Measurements from ENCODE around the gene DHRS4L2. TPM values are rescaled to one million over a fixed set of nuclear protein-coding genes. Genes with fewer than 3 reads are reported as not detected.

DHRS4L2 gene
- polyA plus RNA-seq, 3 donors = 22.1 to 46.6 (median 42.6) TPM

- Mint-ChIP-seq H3K36me3 (peaks cover 0 to 2% of the 10 kb centered on the region in 2 donors), H3K9me3 (peaks cover 0 to 3% (median 0%) of the 10 kb centered on the region in 7 donors), H3K27me3 (ENCODE audit: low read depth in 3 of 3) (peaks cover 13 to 38% (median 23%) of the 10 kb centered on the region in 3 donors), H3K27ac (peak overlapping the region in 1 of 7 donors; percentile 41), H3K4me1 (peaks cover 43% of the 10 kb centered on the region), H3K4me3 (peak overlapping the region; percentile 77 to 81)
- 71% methylated on average over 16 of the region's 20 CpGs for WGBS (ENCODE audit: insufficient coverage)
- Histone ChIP-seq H3K4me2 (replicated peaks; ENCODE audit: extremely low read depth, low read length, poor library complexity, severe bottlenecking) (peak overlapping the region; percentile 100), H3K27me3 (ENCODE audit: control insufficient read depth in 2 of 2, insufficient read depth in 2 of 2, low read length in 2 of 2) (peaks cover 0 to 19% of the 10 kb centered on the region in 2 donors), H3K4me3 (replicated peaks in 1 of 3; ENCODE audit: low read depth in 2 of 3, low read length in 3 of 3) (peak overlapping the region in 1 of 3 experiments; percentile 86), H2AFZ (ENCODE audit: insufficient read depth, low read depth, low read length, poor library complexity, severe bottlenecking) (peak overlapping the region; percentile 95), H3K79me2 (ENCODE audit: insufficient read depth, low read length) (no peaks in the 10 kb centered on the region), H3K9ac (ENCODE audit: insufficient read depth, low read length, poor library complexity, severe bottlenecking) (peak overlapping the region; percentile 59), H3K4me1 (ENCODE audit: control insufficient read depth in 1 of 2, insufficient read depth in 2 of 2, low read length in 2 of 2) (peaks cover 36 to 43% of the 10 kb centered on the region in 2 donors), H3K27ac (ENCODE audit: low read depth in 1 of 2, low read length in 2 of 2) (no peak overlapping the region), H3K9me3 (replicated peaks in 1 of 2; ENCODE audit: control insufficient read depth in 1 of 2, insufficient read depth in 1 of 2, low read length in 2 of 2) (no peaks in the 10 kb centered on the region), H4K20me1 (ENCODE audit: insufficient read depth, low read length) (no peaks in the 10 kb centered on the region), H3K36me3 (replicated peaks in 1 of 2; ENCODE audit: control insufficient read depth in 1 of 2, insufficient read depth in 2 of 2, low read length in 2 of 2) (no peaks in the 10 kb centered on the region)
- intact Hi-C loops (cut with micrococcal nuclease) = no loop called here
- DNase-seq = peak in 1 of 3 donors; percentile 37
- TF ChIP-seq CTCF (IDR thresholded peaks at IDR 0.05) = no peak
These were observed 64.2 kb downstream of the DHRS4L2 start for GRCh38 chr14:24052656-24053547.

DNA sequence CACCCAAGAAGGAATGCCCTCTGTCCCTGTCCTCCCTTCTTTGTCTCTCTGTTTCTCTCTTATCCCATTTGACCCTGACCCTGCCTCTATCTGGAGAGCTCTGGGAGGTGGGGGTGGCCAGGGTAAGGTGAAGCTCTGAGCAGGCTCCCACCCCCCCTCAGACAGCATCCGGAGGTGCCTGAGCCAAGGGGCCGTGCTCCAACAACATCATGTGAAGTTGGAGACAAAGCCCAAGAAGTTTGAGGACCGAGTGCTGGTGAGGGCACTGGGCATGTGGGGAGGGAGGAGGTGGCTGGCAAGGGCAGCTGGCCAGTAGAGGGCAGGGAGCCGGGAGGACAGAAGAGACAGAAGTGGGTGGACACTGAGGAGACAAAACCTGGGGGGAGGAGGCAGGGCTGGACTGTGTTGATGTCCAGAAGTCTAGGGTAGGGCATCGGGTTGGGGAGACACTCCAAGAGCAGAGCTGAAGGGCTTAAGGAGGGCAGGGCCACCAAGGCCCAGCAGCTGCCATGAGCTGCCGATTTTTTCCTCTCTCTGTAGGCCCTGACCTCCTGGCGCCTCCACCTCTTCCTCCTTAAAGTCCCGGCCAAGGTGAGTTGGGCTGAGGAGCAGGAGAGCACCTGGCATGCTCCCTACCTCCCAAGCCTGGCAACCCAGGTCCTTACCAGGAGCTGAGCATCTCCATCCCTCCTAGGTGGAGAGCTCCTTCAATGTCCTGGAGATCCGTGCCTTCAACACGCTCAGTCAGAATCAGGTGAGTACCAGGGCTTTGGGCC is 65.0 kb downstream of the DHRS4L2 start:
- DNase-seq = no peak
- Histone ChIP-seq H3K4me1 (ENCODE audit: control insufficient read depth in 1 of 2, insufficient read depth in 2 of 2, low read length in 2 of 2) (peaks cover 28 to 35% of the 10 kb centered on the region in 2 donors), H3K79me2 (ENCODE audit: insufficient read depth, low read length) (no peaks in the 10 kb centered on the region), H3K4me3 (replicated peaks in 1 of 3; ENCODE audit: low read depth in 2 of 3, low read length in 3 of 3) (no peak overlapping the region), H3K9me3 (replicated peaks in 1 of 2; ENCODE audit: control insufficient read depth in 1 of 2, insufficient read depth in 1 of 2, low read length in 2 of 2) (no peaks in the 10 kb centered on the region), H2AFZ (ENCODE audit: insufficient read depth, low read depth, low read length, poor library complexity, severe bottlenecking) (no peak overlapping the region), H3K36me3 (replicated peaks in 1 of 2; ENCODE audit: control insufficient read depth in 1 of 2, insufficient read depth in 2 of 2, low read length in 2 of 2) (no peaks in the 10 kb centered on the region), H3K9ac (ENCODE audit: insufficient read depth, low read length, poor library complexity, severe bottlenecking) (no peak overlapping the region), H3K4me2 (replicated peaks; ENCODE audit: extremely low read depth, low read length, poor library complexity, severe bottlenecking) (no peak overlapping the region), H3K27ac (ENCODE audit: low read depth in 1 of 2, low read length in 2 of 2) (no peak overlapping the region), H4K20me1 (ENCODE audit: insufficient read depth, low read length) (no peaks in the 10 kb centered on the region), H3K27me3 (ENCODE audit: control insufficient read depth in 2 of 2, insufficient read depth in 2 of 2, low read length in 2 of 2) (peaks cover 0 to 19% of the 10 kb centered on the region in 2 donors)
- WGBS (ENCODE audit: insufficient coverage) = 93% methylated on average over 8 of the region's 10 CpGs
- no peak for TF ChIP-seq CTCF (IDR thresholded peaks at IDR 0.05)
- peaks cover 0 to 3% (median 0%) of the 10 kb centered on the region in 7 donors for H3K9me3 Mint-ChIP-seq
- H3K27me3 Mint-ChIP-seq (ENCODE audit: low read depth in 3 of 3) = peaks cover 15 to 38% (median 27%) of the 10 kb centered on the region in 3 donors
- intact Hi-C loops (cut with micrococcal nuclease) = no loop called here
- H3K36me3 Mint-ChIP-seq = peaks cover 0 to 2% of the 10 kb centered on the region in 2 donors
- H3K4me1 Mint-ChIP-seq = peaks cover 37% of the 10 kb centered on the region
- no peak overlapping the region for H3K27ac Mint-ChIP-seq
- peak overlapping the region; percentile 41 to 81 for H3K4me3 Mint-ChIP-seq
